ENCODE data around the gene SBF1. TPM values are rescaled to one million over a fixed set of nuclear protein-coding genes. Genes with fewer than 3 reads are reported as not detected.
"Not testable (repeated sequence)": the region's sequence is repeated elsewhere in the genome, so short reads cannot be mapped to it uniquely, and the experiment has no call there.

The SBF1 gene
- total RNA-seq, 2 experiments from 2014 or later: 211 to 221 TPM

GRCh38 chr22:50425179-50425916 is 49.5 kb downstream of the SBF1 start:
- ATAC-seq (ENCODE audit: low read depth): no peak
- DNase-seq: no peak
- POLR2A ChIA-PET: no interaction called here
- no peaks in the 10 kb centered on the region for H3K27me3 Mint-ChIP-seq
- no peak overlapping the region for H3K27ac Mint-ChIP-seq
- H3K9me3 Mint-ChIP-seq: no peaks in the 10 kb centered on the region
- H3K36me3 Mint-ChIP-seq: peaks cover 26% of the 10 kb centered on the region
- no peak overlapping the region for H3K4me3 Mint-ChIP-seq
- peaks cover 3% of the 10 kb centered on the region for H3K4me1 Mint-ChIP-seq

GRCh38 chr22:50423956-50424355 is 50.9 kb downstream of the SBF1 start:
- H3K27ac Mint-ChIP-seq: no peak overlapping the region

GRCh38 chr22:50422961-50423815 is 51.6 kb downstream of the SBF1 start:
- Mint-ChIP-seq H3K4me1 (peaks cover 3% of the 10 kb centered on the region), H3K36me3 (peaks cover 22% of the 10 kb centered on the region), H3K27me3 (no peaks in the 10 kb centered on the region), H3K9me3 (no peaks in the 10 kb centered on the region), H3K4me3 (no peak overlapping the region), H3K27ac (no peak overlapping the region)
- ATAC-seq (ENCODE audit: low read depth): no peak
- POLR2A ChIA-PET: no interaction called here
- no peak for DNase-seq

More at GRCh38 chr22:50423956-50424355, 50.9 kb downstream of the SBF1 start:
- peaks cover 3% of the 10 kb centered on the region for H3K4me1 Mint-ChIP-seq
- no peak for DNase-seq
- no peak for ATAC-seq (ENCODE audit: low read depth)
- no peaks in the 10 kb centered on the region for H3K27me3 Mint-ChIP-seq
- H3K4me3 Mint-ChIP-seq: no peak overlapping the region
- peaks cover 24% of the 10 kb centered on the region for H3K36me3 Mint-ChIP-seq
- POLR2A ChIA-PET: no interaction called here
- no peaks in the 10 kb centered on the region for H3K9me3 Mint-ChIP-seq

GRCh38 chr22:50422046-50422445 is 52.8 kb downstream of the SBF1 start:
- Mint-ChIP-seq H3K27ac (no peak overlapping the region), H3K27me3 (no peaks in the 10 kb centered on the region), H3K4me1 (peaks cover 3% of the 10 kb centered on the region), H3K36me3 (peaks cover 19% of the 10 kb centered on the region), H3K9me3 (no peaks in the 10 kb centered on the region), H3K4me3 (no peak overlapping the region)
- POLR2A ChIA-PET: no interaction called here
- DNase-seq: no peak
- no peak for ATAC-seq (ENCODE audit: low read depth)

GRCh38 chr22:50420581-50420980 is 54.3 kb downstream of the SBF1 start:
- Mint-ChIP-seq H3K27ac (no peak overlapping the region), H3K27me3 (no peaks in the 10 kb centered on the region), H3K9me3 (no peaks in the 10 kb centered on the region), H3K4me1 (peaks cover 3% of the 10 kb centered on the region), H3K36me3 (peaks cover 19% of the 10 kb centered on the region), H3K4me3 (no peak overlapping the region)
- ATAC-seq (ENCODE audit: low read depth) (no peak), DNase-seq (no peak)
- POLR2A ChIA-PET: no interaction called here

- POLR2A ChIA-PET: no interaction called here
- DNase-seq: no peak
- Mint-ChIP-seq H3K9me3 (no peaks in the 10 kb centered on the region), H3K27ac (no peak overlapping the region), H3K36me3 (peaks cover 15% of the 10 kb centered on the region), H3K4me1 (peaks cover 2% of the 10 kb centered on the region), H3K4me3 (no peak overlapping the region), H3K27me3 (no peaks in the 10 kb centered on the region)
- ATAC-seq (ENCODE audit: low read depth): no peak
Measured at GRCh38 chr22:50420015-50420414, 54.8 kb downstream of the SBF1 start.

GRCh38 chr22:50419116-50419515 is 55.7 kb downstream of the SBF1 start:
- no peaks in the 10 kb centered on the region for H3K9me3 Mint-ChIP-seq
- DNase-seq: no peak
- no peaks in the 10 kb centered on the region for H3K4me1 Mint-ChIP-seq
- no peak for ATAC-seq (ENCODE audit: low read depth)
- H3K36me3 Mint-ChIP-seq: peaks cover 11% of the 10 kb centered on the region
- H3K27me3 Mint-ChIP-seq: no peaks in the 10 kb centered on the region
- no peak overlapping the region for H3K4me3 Mint-ChIP-seq
- H3K27ac Mint-ChIP-seq: no peak overlapping the region
- POLR2A ChIA-PET: no interaction called here

GRCh38 chr22:50418624-50419023 is 56.2 kb downstream of the SBF1 start:
- Mint-ChIP-seq H3K9me3 (no peaks in the 10 kb centered on the region), H3K4me1 (peaks cover 2% of the 10 kb centered on the region), H3K27ac (no peak overlapping the region), H3K27me3 (no peaks in the 10 kb centered on the region), H3K36me3 (peaks cover 11% of the 10 kb centered on the region), H3K4me3 (no peak overlapping the region)
- DNase-seq (no peak), ATAC-seq (ENCODE audit: low read depth) (no peak)
- POLR2A ChIA-PET: no interaction called here

- no peak overlapping the region for H3K27ac Mint-ChIP-seq
- peaks cover 2% of the 10 kb centered on the region for H3K4me1 Mint-ChIP-seq
- H3K9me3 Mint-ChIP-seq: no peaks in the 10 kb centered on the region
- DNase-seq (no peak), ATAC-seq (ENCODE audit: low read depth) (no peak)
- H3K4me3 Mint-ChIP-seq: no peak overlapping the region
- peaks cover 13% of the 10 kb centered on the region for H3K36me3 Mint-ChIP-seq
- POLR2A ChIA-PET: no interaction called here
- no peaks in the 10 kb centered on the region for H3K27me3 Mint-ChIP-seq
Measured at GRCh38 chr22:50417411-50418210, 57.2 kb downstream of the SBF1 start.

GRCh38 chr22:50416996-50417395 is 57.8 kb downstream of the SBF1 start:
- Mint-ChIP-seq H3K36me3 (peaks cover 12% of the 10 kb centered on the region), H3K9me3 (no peaks in the 10 kb centered on the region), H3K4me3 (no peak overlapping the region), H3K4me1 (peaks cover 2% of the 10 kb centered on the region), H3K27me3 (no peaks in the 10 kb centered on the region), H3K27ac (no peak overlapping the region)
- POLR2A ChIA-PET: interaction anchor here (0.6 kb wide), 1 partner anchor 610 kb away, joined by 4 read pairs; no protein-coding TSS in a partner anchor
- ATAC-seq (ENCODE audit: low read depth) (no peak), DNase-seq (no peak)

GRCh38 chr22:50415426-50415825 is 59.4 kb downstream of the SBF1 start:
- Mint-ChIP-seq H3K9me3 (no peaks in the 10 kb centered on the region), H3K27me3 (no peaks in the 10 kb centered on the region), H3K36me3 (peaks cover 12% of the 10 kb centered on the region), H3K27ac (no peak overlapping the region), H3K4me3 (no peak overlapping the region), H3K4me1 (peaks cover 2% of the 10 kb centered on the region)
- ATAC-seq (ENCODE audit: low read depth) (no peak), DNase-seq (no peak)
- POLR2A ChIA-PET: no interaction called here

- ATAC-seq (ENCODE audit: low read depth): no peak
- POLR2A ChIA-PET: no interaction called here
- DNase-seq: no peak
- Mint-ChIP-seq H3K27me3 (no peaks in the 10 kb centered on the region), H3K4me1 (peaks cover 2% of the 10 kb centered on the region), H3K9me3 (no peaks in the 10 kb centered on the region), H3K27ac (no peak overlapping the region), H3K4me3 (no peak overlapping the region), H3K36me3 (peaks cover 9% of the 10 kb centered on the region)
Measured at GRCh38 chr22:50414476-50415248, 60.2 kb downstream of the SBF1 start.

- H3K4me3 Mint-ChIP-seq; H3K27ac Mint-ChIP-seq; H3K27me3 Mint-ChIP-seq; DNase-seq; ATAC-seq (ENCODE audit: low read depth); H3K4me1 Mint-ChIP-seq; H3K9me3 Mint-ChIP-seq; POLR2A ChIA-PET: not testable (repeated sequence)
- H3K36me3 Mint-ChIP-seq: peaks cover 18% of the 10 kb centered on the region
Measured at GRCh38 chr22:50408954-50409353, 65.9 kb downstream of the SBF1 start.

All from activated naive CD8-positive, alpha-beta T cell treated with anti-CD3 and anti-CD28 coated beads, Interleukin-2, amount 10 ng/mL, durations not matched to agents 7 days and 5 days (primary cell).